Fibroblast of mammary gland (primary cell): ENCODE measurements around the gene IL17REL.
A peak's percentile ranks its signal among the peaks of the same experiment; 100 is the strongest.

ENCODE experiments used
- DNase-seq: peaks from one replicate; pipeline ENCODE4 v3.0.0-alpha.2; 2010; ENCODE audit warnings: low read depth
- H3K4me3 ChIP-seq: 2 replicates; pipeline ENCODE4 v1.5.1; 2011; ENCODE audit warnings: low read depth, mild to moderate bottlenecking, low read length, moderate library complexity; ENCODE audit not compliant: control insufficient read depth
- TF ChIP-seq, protein P1 (sequence below): conservative IDR thresholded peaks from 2 replicates; pipeline ENCODE4 v1.5.1; 2011; ENCODE audit warnings: low read depth, low read length, inconsistent platforms; ENCODE audit not compliant: control insufficient read depth, insufficient read depth

IL17REL gene

GRCh38 chr22:50030297-50031188 is 18.0 kb upstream of the IL17REL start:
- TF ChIP-seq, protein P1, sequence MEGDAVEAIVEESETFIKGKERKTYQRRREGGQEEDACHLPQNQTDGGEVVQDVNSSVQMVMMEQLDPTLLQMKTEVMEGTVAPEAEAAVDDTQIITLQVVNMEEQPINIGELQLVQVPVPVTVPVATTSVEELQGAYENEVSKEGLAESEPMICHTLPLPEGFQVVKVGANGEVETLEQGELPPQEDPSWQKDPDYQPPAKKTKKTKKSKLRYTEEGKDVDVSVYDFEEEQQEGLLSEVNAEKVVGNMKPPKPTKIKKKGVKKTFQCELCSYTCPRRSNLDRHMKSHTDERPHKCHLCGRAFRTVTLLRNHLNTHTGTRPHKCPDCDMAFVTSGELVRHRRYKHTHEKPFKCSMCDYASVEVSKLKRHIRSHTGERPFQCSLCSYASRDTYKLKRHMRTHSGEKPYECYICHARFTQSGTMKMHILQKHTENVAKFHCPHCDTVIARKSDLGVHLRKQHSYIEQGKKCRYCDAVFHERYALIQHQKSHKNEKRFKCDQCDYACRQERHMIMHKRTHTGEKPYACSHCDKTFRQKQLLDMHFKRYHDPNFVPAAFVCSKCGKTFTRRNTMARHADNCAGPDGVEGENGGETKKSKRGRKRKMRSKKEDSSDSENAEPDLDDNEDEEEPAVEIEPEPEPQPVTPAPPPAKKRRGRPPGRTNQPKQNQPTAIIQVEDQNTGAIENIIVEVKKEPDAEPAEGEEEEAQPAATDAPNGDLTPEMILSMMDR: peak; percentile 63
- H3K4me3 ChIP-seq: no peak overlapping the region
- peak; percentile 54 for DNase-seq

GRCh38 chr22:50027639-50028537 is 15.3 kb upstream of the IL17REL start:
- no peak for DNase-seq
- TF ChIP-seq, protein P1: no peak

DNA sequence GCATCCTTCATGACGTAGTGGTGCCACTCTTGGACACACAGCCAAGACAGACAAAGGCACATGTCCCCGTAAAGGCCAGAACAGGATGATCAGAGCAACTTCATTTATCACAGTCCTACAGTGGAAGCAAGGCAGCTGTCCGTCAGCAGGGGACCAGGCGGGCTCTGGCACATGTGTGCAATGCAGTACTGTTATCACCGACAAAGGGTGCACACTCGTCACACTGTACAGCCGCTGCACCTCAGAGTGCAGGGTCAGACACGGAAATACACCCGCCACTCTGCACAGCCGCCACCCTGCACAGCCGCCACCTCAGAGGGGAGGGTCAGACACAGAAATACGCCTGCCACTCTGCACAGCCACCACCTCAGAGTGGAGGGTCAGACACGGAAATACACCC is 13.4 kb upstream of the IL17REL start:
- no peak overlapping the region for H3K4me3 ChIP-seq
- TF ChIP-seq, protein P1: no peak
- no peak for DNase-seq

More at GRCh38 chr22:50027639-50028537, 15.3 kb upstream of the IL17REL start:
- no peak overlapping the region for H3K4me3 ChIP-seq

GRCh38 chr22:50022171-50022819 is 9.7 kb upstream of the IL17REL start:
- H3K4me3 ChIP-seq: no peak overlapping the region
- TF ChIP-seq, protein P1: no peak
- DNase-seq: no peak

- TF ChIP-seq, protein P1: no peak
Measured at GRCh38 chr22:50020606-50021005, 8.0 kb upstream of the IL17REL start.

DNA sequence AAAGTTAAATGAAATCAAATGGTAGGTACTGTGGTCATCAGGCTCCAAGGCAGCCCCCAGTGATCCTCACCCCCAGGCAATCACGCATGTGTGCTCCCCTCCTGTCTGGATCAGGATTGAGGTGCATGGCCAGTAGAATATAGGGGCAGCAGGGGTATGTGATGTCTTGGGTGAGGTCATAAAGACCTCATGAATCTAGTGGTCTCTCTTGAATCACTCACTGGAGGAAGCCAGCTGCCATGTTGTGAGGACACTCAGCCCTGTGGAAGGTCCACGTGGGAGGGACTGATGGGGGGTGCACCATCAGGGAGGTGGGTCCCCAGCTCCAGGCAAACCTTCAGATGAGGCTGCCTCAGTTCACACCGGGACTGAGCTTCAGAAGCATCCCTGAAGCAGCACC is 6.8 kb upstream of the IL17REL start:
- TF ChIP-seq, protein P1: no peak
- DNase-seq: no peak
- no peak overlapping the region for H3K4me3 ChIP-seq

More at GRCh38 chr22:50020606-50021005, 8.0 kb upstream of the IL17REL start:
- H3K4me3 ChIP-seq: no peak overlapping the region
- no peak for DNase-seq
